ENCODE data around the gene WDR43. TPM values are rescaled to one million over a fixed set of nuclear protein-coding genes. Genes with fewer than 3 reads are reported as not detected.
A peak's percentile ranks its signal among the peaks of the same experiment; 100 is the strongest.

WDR43 gene
- total and polyA plus RNA-seq, 9 of the 15 experiments (the other 6 are each of a cell fraction or from before 2014, with no cell fraction given), result 34.6 to 197 (median 105) TPM

DNA sequence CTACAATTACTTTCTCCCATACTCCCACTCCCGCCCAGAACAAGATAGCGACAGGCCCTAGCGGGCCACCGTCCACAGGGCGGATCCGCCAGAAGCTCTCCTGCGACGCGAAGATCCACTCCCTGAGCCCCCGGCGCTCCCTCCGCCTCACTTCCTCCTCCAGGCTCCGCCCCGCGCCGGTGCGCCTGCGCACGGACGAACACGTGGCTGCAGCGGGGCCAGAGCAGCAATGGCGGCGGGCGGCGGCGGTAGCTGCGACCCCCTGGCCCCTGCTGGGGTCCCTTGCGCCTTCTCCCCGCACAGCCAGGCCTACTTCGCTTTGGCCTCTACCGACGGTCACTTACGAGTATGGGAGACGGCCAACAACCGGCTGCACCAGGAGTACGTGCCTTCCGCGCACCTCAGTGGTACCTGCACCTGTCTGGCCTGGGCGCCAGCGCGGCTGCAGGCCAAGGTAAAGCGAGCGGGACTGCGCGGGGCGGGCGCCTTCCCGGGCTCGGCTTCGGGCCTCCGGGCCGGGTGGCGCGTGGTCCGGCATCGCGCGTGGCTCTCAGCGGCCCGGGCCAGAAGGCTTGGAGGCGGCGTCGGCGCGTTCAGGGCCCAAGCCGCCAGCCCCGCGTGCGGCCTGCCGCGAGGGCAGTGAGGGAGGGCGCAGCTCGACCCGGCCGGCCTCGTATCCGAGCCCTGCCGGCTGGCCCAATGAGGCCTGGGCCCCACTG is at the start of gene WDR43 (continued):
- TF ChIP-seq ZNF586 (CRISPR knock-in tag; conservative IDR thresholded peaks at IDR 0.05), result no peak
- 0 out of 2 replicates have a peak, but pooled peaks have one; percentile 34 for TF ChIP-seq SOX6 (IDR thresholded peaks at IDR 0.05)
- TF ChIP-seq RBM17 (IDR thresholded peaks at IDR 0.05; ENCODE audit: borderline replicate concordance, low read depth, low read length), result no peak
- TF ChIP-seq PTBP1 (IDR thresholded peaks at IDR 0.05; ENCODE audit: low read depth, low read length), result no peak
- TF ChIP-seq, protein P1, sequence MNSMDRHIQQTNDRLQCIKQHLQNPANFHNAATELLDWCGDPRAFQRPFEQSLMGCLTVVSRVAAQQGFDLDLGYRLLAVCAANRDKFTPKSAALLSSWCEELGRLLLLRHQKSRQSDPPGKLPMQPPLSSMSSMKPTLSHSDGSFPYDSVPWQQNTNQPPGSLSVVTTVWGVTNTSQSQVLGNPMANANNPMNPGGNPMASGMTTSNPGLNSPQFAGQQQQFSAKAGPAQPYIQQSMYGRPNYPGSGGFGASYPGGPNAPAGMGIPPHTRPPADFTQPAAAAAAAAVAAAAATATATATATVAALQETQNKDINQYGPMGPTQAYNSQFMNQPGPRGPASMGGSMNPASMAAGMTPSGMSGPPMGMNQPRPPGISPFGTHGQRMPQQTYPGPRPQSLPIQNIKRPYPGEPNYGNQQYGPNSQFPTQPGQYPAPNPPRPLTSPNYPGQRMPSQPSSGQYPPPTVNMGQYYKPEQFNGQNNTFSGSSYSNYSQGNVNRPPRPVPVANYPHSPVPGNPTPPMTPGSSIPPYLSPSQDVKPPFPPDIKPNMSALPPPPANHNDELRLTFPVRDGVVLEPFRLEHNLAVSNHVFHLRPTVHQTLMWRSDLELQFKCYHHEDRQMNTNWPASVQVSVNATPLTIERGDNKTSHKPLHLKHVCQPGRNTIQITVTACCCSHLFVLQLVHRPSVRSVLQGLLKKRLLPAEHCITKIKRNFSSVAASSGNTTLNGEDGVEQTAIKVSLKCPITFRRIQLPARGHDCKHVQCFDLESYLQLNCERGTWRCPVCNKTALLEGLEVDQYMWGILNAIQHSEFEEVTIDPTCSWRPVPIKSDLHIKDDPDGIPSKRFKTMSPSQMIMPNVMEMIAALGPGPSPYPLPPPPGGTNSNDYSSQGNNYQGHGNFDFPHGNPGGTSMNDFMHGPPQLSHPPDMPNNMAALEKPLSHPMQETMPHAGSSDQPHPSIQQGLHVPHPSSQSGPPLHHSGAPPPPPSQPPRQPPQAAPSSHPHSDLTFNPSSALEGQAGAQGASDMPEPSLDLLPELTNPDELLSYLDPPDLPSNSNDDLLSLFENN (IDR thresholded peaks at IDR 0.05; ENCODE audit: low read depth in 2 of 2, low read length in 2 of 2), result 0 out of 4 replicates have a peak, but pooled peaks of 1 of the 2 experiments have one; percentile 27
- TF ChIP-seq, protein P2, sequence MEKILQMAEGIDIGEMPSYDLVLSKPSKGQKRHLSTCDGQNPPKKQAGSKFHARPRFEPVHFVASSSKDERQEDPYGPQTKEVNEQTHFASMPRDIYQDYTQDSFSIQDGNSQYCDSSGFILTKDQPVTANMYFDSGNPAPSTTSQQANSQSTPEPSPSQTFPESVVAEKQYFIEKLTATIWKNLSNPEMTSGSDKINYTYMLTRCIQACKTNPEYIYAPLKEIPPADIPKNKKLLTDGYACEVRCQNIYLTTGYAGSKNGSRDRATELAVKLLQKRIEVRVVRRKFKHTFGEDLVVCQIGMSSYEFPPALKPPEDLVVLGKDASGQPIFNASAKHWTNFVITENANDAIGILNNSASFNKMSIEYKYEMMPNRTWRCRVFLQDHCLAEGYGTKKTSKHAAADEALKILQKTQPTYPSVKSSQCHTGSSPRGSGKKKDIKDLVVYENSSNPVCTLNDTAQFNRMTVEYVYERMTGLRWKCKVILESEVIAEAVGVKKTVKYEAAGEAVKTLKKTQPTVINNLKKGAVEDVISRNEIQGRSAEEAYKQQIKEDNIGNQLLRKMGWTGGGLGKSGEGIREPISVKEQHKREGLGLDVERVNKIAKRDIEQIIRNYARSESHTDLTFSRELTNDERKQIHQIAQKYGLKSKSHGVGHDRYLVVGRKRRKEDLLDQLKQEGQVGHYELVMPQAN (IDR thresholded peaks at IDR 0.05; ENCODE audit: borderline replicate concordance), result peak; percentile 96
- TF ChIP-seq LCOR (CRISPR knock-in tag; IDR thresholded peaks at IDR 0.05), result no peak
- TF ChIP-seq RBBP5 (IDR thresholded peaks at IDR 0.05; ENCODE audit: borderline replicate concordance, insufficient read depth, low read length, poor library complexity, severe bottlenecking), result peak; percentile 87
- TF ChIP-seq, protein P3, sequence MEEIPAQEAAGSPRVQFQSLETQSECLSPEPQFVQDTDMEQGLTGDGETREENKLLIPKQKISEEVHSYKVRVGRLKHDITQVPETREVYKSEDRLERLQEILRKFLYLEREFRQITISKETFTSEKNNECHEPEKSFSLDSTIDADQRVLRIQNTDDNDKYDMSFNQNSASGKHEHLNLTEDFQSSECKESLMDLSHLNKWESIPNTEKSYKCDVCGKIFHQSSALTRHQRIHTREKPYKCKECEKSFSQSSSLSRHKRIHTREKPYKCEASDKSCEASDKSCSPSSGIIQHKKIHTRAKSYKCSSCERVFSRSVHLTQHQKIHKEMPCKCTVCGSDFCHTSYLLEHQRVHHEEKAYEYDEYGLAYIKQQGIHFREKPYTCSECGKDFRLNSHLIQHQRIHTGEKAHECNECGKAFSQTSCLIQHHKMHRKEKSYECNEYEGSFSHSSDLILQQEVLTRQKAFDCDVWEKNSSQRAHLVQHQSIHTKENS (CRISPR knock-in tag; IDR thresholded peaks at IDR 0.05), result no peak
- TF ChIP-seq ETV6 (IDR thresholded peaks at IDR 0.05; ENCODE audit: borderline replicate concordance in 1 of 2, low read depth in 2 of 2, low read length in 1 of 2), result no peak
- no peak for TF ChIP-seq ETV6 (CRISPR knock-in tag; IDR thresholded peaks at IDR 0.05; ENCODE audit: borderline replicate concordance)
- no peak for TF ChIP-seq TRIM24 (IDR thresholded peaks at IDR 0.05)
- TF ChIP-seq ZKSCAN1 (IDR thresholded peaks at IDR 0.05; ENCODE audit: low read depth, low read length), result no peak
- TF ChIP-seq HMG20A (CRISPR knock-in tag; conservative IDR thresholded peaks at IDR 0.05), result no peak
- no peak for TF ChIP-seq ZNF830 (CRISPR knock-in tag; IDR thresholded peaks at IDR 0.05)
- peak; percentile 76 for TF ChIP-seq NFRKB (IDR thresholded peaks at IDR 0.05; ENCODE audit: low read depth)
- no peak for TF ChIP-seq SIRT6 (IDR thresholded peaks at IDR 0.05; ENCODE audit: low read depth, low read length)
- TF ChIP-seq KDM4B (IDR thresholded peaks at IDR 0.05; ENCODE audit: borderline replicate concordance in 2 of 2, low read depth in 1 of 2), result no peak
- peak; percentile 95 for TF ChIP-seq TAF1 (IDR thresholded peaks at IDR 0.05; ENCODE audit: control insufficient read depth, extremely low read depth, insufficient read depth, low read length, severe bottlenecking)
- TF ChIP-seq BRF1 (IDR thresholded peaks at IDR 0.05; ENCODE audit: borderline replicate concordance, extremely low read depth, insufficient read length), result no peak
- no peak for TF ChIP-seq TEAD2 (tag; IDR thresholded peaks at IDR 0.05)
